GM12878 (cell line): Measurements from ENCODE around the gene MCF2L2. TPM values are rescaled to one million over a fixed set of nuclear protein-coding genes. Genes with fewer than 3 reads are reported as not detected.

Experiments
- BHLHE40 ChIP-seq, 2 experiments: fragments of 450-650 bp in 1 of 2; IDR thresholded peaks; 2 replicates each; pipeline ENCODE4 v1.6.1; 2011 to 2017; ENCODE audit warnings: low read depth in 2 of 2, borderline replicate concordance in 1 of 2, improper control_type of control experiment in 1 of 2, low read length in 1 of 2, mild to moderate bottlenecking in 1 of 2
- CEBPZ ChIP-seq: fragments of 150-350 bp; IDR thresholded peaks from 2 replicates; pipeline ENCODE4 v1.6.1; 2016; ENCODE audit warnings: low read depth, low read length
- CHD1 ChIP-seq: IDR thresholded peaks from 2 replicates; pipeline ENCODE4 v1.6.1; 2012; ENCODE audit warnings: low read depth, low read length, improper control_type of control experiment
- CHD4 ChIP-seq: fragments of 200-600 bp; sonication (generic); IDR thresholded peaks from 2 replicates; pipeline ENCODE4 v1.6.1; 2016; ENCODE audit warnings: mild to moderate bottlenecking
- EGR1 ChIP-seq, 2 experiments: IDR thresholded peaks; 1 replicate in 1 of 2; 2 replicates in 1 of 2; pipeline ENCODE4 v1.6.1; 2011 to 2012; ENCODE audit warnings: low read depth in 2 of 2, low read length in 2 of 2, borderline replicate concordance in 1 of 2, mild to moderate bottlenecking in 1 of 2, moderate library complexity in 1 of 2
- IRF3 ChIP-seq: fragments of 450-650 bp; IDR thresholded peaks from 2 replicates; pipeline ENCODE4 v1.6.1; 2014; ENCODE audit warnings: mild to moderate bottlenecking
- JUND ChIP-seq: IDR thresholded peaks from 2 replicates; pipeline ENCODE4 v1.6.1; 2012; ENCODE audit warnings: low read depth, mild to moderate bottlenecking, low read length, improper control_type of control experiment, moderate library complexity
- KAT2A ChIP-seq: conservative IDR thresholded peaks from 2 replicates; pipeline ENCODE4 v1.6.1; 2011; ENCODE audit warnings: low read depth, low read length; ENCODE audit not compliant: control insufficient read depth
- KDM1A ChIP-seq: fragments of 200-600 bp; sonication (generic); IDR thresholded peaks from 2 replicates; pipeline ENCODE4 v1.6.1; 2016; ENCODE audit warnings: borderline replicate concordance
- MYB ChIP-seq: fragments of 150-350 bp; IDR thresholded peaks from 2 replicates; pipeline ENCODE4 v1.6.1; 2014; ENCODE audit warnings: mild to moderate bottlenecking, low read depth, low read length, borderline replicate concordance
- NFYA ChIP-seq: IDR thresholded peaks from 2 replicates; pipeline ENCODE4 v1.6.1; 2011; ENCODE audit warnings: low read depth, mild to moderate bottlenecking, low read length, improper control_type of control experiment, borderline replicate concordance
- PAX8 ChIP-seq: fragments of 450-650 bp; IDR thresholded peaks from 2 replicates; pipeline ENCODE4 v1.6.1; 2017; ENCODE audit warnings: mild to moderate bottlenecking, moderate library complexity
- PML ChIP-seq: IDR thresholded peaks from 2 replicates; pipeline ENCODE4 v1.6.1; 2012; ENCODE audit warnings: low read length, inconsistent platforms
- SIN3A ChIP-seq: IDR thresholded peaks from 2 replicates; pipeline ENCODE4 v1.6.1; 2012; ENCODE audit warnings: low read depth, low read length, improper control_type of control experiment
- SMAD1 ChIP-seq: fragments of 450-650 bp; IDR thresholded peaks from 2 replicates; pipeline ENCODE4 v1.6.1; 2018; ENCODE audit warnings: mild to moderate bottlenecking, low read depth; ENCODE audit not compliant: partially characterized antibody
- SMAD5 ChIP-seq: IDR thresholded peaks from 2 replicates; pipeline ENCODE4 v1.6.1; 2016; ENCODE audit warnings: antibody characterized with exemption, low read depth
- ZBED1 ChIP-seq: IDR thresholded peaks from 2 replicates; pipeline ENCODE4 v1.6.1; 2016; ENCODE audit warnings: borderline replicate concordance
- ZNF24 ChIP-seq: fragments of 450-650 bp; IDR thresholded peaks from 2 replicates; pipeline ENCODE4 v1.6.1; 2017; ENCODE audit warnings: antibody characterized with exemption, mild to moderate bottlenecking
- ZSCAN29 ChIP-seq: fragments of 450-650 bp; IDR thresholded peaks from 2 replicates; pipeline ENCODE4 v1.6.1; 2017; ENCODE audit warnings: mild to moderate bottlenecking, moderate library complexity
- polyA plus RNA-seq, 11 experiments: library from polyadenylated mRNA; depleted of rRNA in 4 of 11; unstranded in 6 of 11; stranded (reverse) in 5 of 11; fragments of >200 nt; fragmentation: Nextera tagmentation in 4 of 11; fragmentation: Illumina TruSeq in 1 of 11; extraction: Ambion mirVana in 4 of 11; extraction: Trizol in 1 of 11; gene quantifications; 1 replicate in 1 of 11; 2 replicates in 10 of 11; pipeline versions ENCODE4 v1.2.1 to v1.2.3, GENCODE V29; 2011 to 2016; ENCODE audit warnings: inconsistent platforms in 2 of 11, missing spikeins in 2 of 11, low read depth in 1 of 11
- total RNA-seq, 4 experiments: library from RNA; depleted of rRNA in 3 of 4; stranded (reverse); fragments of >200 nt in 3 of 4; fragmentation: Illumina TruSeq in 1 of 4; extraction: Trizol in 1 of 4; gene quantifications; 2 replicates each; pipeline versions ENCODE4 v1.2.1 to v1.2.3, GENCODE V29; 2013 to 2021
- TF ChIP-seq, protein P1 (sequence below): IDR thresholded peaks from 2 replicates; pipeline ENCODE4 v1.6.1; 2012; ENCODE audit warnings: low read length, inconsistent platforms
- TF ChIP-seq, protein P2 (sequence below): fragments of 450-650 bp; IDR thresholded peaks from 2 replicates; pipeline ENCODE4 v1.6.1; 2017; ENCODE audit warnings: mild to moderate bottlenecking, moderate library complexity

Gene MCF2L2
- total and polyA plus RNA-seq, 10 of the 15 experiments (the other 5 are each of a cell fraction or from before 2014, with no cell fraction given): 0.37 to 2.8 (median 1.4) TPM

DNA sequence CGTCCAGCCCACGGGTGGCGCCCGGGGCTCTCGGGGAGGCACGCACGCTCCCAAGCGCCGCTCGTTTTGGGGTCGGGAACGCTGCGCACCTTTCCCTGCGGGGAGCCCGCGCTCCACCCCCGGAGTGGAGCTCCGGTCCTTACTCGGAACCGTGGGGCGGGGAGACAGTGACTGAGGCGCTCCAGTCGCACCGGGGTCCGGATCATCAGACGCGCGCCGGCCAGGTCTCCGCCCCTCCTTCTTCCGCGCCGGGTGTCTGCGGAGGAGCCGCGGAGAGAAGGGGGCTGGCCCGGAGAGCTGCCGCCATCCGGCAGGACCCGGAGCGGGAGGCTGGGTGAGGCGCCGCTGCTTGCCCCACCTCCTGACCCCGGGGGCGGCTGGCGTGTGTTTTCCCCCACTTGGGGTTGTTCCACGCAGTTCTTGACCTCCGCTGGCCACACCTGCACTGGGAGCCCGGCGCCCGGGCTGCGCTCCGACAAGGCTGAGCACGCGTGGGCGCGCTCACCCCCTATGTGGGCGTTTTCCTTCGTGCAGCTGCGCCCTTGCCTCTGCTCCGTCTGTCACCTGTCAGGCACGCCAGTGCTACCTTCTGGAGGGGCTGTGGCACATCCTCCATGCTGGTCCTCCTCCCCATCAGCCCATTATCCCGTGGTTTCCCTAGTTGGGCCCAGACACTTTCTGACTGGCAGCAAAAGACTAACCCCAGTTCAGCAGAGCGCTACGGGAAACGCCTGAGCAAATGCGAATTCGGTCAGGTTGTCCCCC is at the start of gene MCF2L2 (continued):
- TF ChIP-seq KAT2A: no peak
- no peak for TF ChIP-seq SMAD5
- TF ChIP-seq, protein P1, sequence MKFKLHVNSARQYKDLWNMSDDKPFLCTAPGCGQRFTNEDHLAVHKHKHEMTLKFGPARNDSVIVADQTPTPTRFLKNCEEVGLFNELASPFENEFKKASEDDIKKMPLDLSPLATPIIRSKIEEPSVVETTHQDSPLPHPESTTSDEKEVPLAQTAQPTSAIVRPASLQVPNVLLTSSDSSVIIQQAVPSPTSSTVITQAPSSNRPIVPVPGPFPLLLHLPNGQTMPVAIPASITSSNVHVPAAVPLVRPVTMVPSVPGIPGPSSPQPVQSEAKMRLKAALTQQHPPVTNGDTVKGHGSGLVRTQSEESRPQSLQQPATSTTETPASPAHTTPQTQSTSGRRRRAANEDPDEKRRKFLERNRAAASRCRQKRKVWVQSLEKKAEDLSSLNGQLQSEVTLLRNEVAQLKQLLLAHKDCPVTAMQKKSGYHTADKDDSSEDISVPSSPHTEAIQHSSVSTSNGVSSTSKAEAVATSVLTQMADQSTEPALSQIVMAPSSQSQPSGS: no peak
- TF ChIP-seq ZSCAN29: no peak
- peak in 1 of 2 experiments; percentile 89; a peak in 1 of 3 replicates for TF ChIP-seq EGR1 (IDR thresholded peaks at IDR 0.05; ENCODE audit: borderline replicate concordance in 1 of 2, low read depth in 2 of 2, low read length in 2 of 2)
- TF ChIP-seq ZBED1: no peak
- TF ChIP-seq BHLHE40 (IDR thresholded peaks at IDR 0.05; ENCODE audit: borderline replicate concordance in 1 of 2, low read depth in 2 of 2, low read length in 1 of 2): peak in 1 of 2 experiments; percentile 51; a peak in 1 of 4 replicates
- TF ChIP-seq CHD4: no peak
- TF ChIP-seq CEBPZ: no peak
- TF ChIP-seq PAX8: no peak
- no peak for TF ChIP-seq MYB
- TF ChIP-seq KDM1A: no peak
- TF ChIP-seq IRF3: no peak
- no peak for TF ChIP-seq NFYA
- TF ChIP-seq, protein P2, sequence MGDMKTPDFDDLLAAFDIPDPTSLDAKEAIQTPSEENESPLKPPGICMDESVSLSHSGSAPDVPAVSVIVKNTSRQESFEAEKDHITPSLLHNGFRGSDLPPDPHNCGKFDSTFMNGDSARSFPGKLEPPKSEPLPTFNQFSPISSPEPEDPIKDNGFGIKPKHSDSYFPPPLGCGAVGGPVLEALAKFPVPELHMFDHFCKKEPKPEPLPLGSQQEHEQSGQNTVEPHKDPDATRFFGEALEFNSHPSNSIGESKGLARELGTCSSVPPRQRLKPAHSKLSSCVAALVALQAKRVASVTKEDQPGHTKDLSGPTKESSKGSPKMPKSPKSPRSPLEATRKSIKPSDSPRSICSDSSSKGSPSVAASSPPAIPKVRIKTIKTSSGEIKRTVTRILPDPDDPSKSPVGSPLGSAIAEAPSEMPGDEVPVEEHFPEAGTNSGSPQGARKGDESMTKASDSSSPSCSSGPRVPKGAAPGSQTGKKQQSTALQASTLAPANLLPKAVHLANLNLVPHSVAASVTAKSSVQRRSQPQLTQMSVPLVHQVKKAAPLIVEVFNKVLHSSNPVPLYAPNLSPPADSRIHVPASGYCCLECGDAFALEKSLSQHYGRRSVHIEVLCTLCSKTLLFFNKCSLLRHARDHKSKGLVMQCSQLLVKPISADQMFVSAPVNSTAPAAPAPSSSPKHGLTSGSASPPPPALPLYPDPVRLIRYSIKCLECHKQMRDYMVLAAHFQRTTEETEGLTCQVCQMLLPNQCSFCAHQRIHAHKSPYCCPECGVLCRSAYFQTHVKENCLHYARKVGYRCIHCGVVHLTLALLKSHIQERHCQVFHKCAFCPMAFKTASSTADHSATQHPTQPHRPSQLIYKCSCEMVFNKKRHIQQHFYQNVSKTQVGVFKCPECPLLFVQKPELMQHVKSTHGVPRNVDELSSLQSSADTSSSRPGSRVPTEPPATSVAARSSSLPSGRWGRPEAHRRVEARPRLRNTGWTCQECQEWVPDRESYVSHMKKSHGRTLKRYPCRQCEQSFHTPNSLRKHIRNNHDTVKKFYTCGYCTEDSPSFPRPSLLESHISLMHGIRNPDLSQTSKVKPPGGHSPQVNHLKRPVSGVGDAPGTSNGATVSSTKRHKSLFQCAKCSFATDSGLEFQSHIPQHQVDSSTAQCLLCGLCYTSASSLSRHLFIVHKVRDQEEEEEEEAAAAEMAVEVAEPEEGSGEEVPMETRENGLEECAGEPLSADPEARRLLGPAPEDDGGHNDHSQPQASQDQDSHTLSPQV: no peak
- no peak for TF ChIP-seq SMAD1
- no peak for TF ChIP-seq ZNF24
- TF ChIP-seq PML: no peak
- TF ChIP-seq CHD1: no peak
- TF ChIP-seq JUND: no peak
- no peak for TF ChIP-seq SIN3A
